ENCODE data around the gene VEZF1. TPM values are rescaled to one million over a fixed set of nuclear protein-coding genes. Genes with fewer than 3 reads are reported as not detected.
"Not testable (repeated sequence)": the region's sequence is repeated elsewhere in the genome, so short reads cannot be mapped to it uniquely, and the experiment has no call there.

Gene VEZF1
- total RNA-seq, 1 experiment from 2014 or later: 52.1 TPM

- no peak overlapping the region for H3K4me3 Mint-ChIP-seq (ENCODE audit: unreplicated experiment)
- no peaks in the 10 kb centered on the region for H3K27me3 Mint-ChIP-seq (ENCODE audit: insufficient read depth, unreplicated experiment)
- H3K9me3 Mint-ChIP-seq (ENCODE audit: unreplicated experiment): no peaks in the 10 kb centered on the region
- intact Hi-C loops (cut with micrococcal nuclease; ENCODE audit: unreplicated experiment): no loop called here
- no peak overlapping the region for H3K4me3 ChIP-seq (ENCODE audit: low read depth, low read length)
- H3K36me3 Mint-ChIP-seq (ENCODE audit: insufficient read depth, unreplicated experiment): peaks cover 81% of the 10 kb centered on the region
- peaks cover 12% of the 10 kb centered on the region for H3K4me1 ChIP-seq
- H3K9me3 ChIP-seq: no peaks in the 10 kb centered on the region
- ChIA-PET CTCF (no interaction called here), POLR2A (no interaction called here)
- H3K36me3 ChIP-seq (ENCODE audit: control insufficient read depth, insufficient read depth, low read length): peaks cover 3% of the 10 kb centered on the region
- H3K4me1 Mint-ChIP-seq (ENCODE audit: low read depth, unreplicated experiment): peaks cover 18% of the 10 kb centered on the region
- TF ChIP-seq CTCF (IDR thresholded peaks at IDR 0.05; ENCODE audit: insufficient read depth in 1 of 2, low read depth in 1 of 2, low read length in 1 of 2, severe bottlenecking in 1 of 2, unreplicated experiment in 1 of 2): no peak
- H3K27me3 ChIP-seq (replicated peaks; ENCODE audit: control insufficient read depth, insufficient read depth, low read length): no peaks in the 10 kb centered on the region
- no peak for DNase-seq
- no peak overlapping the region for H3K27ac Mint-ChIP-seq (ENCODE audit: unreplicated experiment)
- BruUV-seq (replicated peaks): no TSS peak
Observed at GRCh38 chr17:57976594-57976993, 11.5 kb downstream of the VEZF1 start.

GRCh38 chr17:57975044-57975443, 13.0 kb downstream of the VEZF1 start:
- no peak for TF ChIP-seq CTCF (IDR thresholded peaks at IDR 0.05; ENCODE audit: insufficient read depth in 1 of 2, low read depth in 1 of 2, low read length in 1 of 2, severe bottlenecking in 1 of 2, unreplicated experiment in 1 of 2)
- H3K4me3 Mint-ChIP-seq (ENCODE audit: unreplicated experiment): no peak overlapping the region
- BruUV-seq (replicated peaks): no TSS peak
- no peaks in the 10 kb centered on the region for H3K27me3 ChIP-seq (replicated peaks; ENCODE audit: control insufficient read depth, insufficient read depth, low read length)
- no peak overlapping the region for H3K4me3 ChIP-seq (ENCODE audit: low read depth, low read length)
- intact Hi-C loops (cut with micrococcal nuclease; ENCODE audit: unreplicated experiment): no loop called here
- no peaks in the 10 kb centered on the region for H3K27me3 Mint-ChIP-seq (ENCODE audit: insufficient read depth, unreplicated experiment)
- H3K4me1 Mint-ChIP-seq (ENCODE audit: low read depth, unreplicated experiment): peaks cover 18% of the 10 kb centered on the region
- CTCF ChIA-PET: interaction anchor here (1.0 to 1.8 kb wide), 5 partner anchors 10 to 114 kb away, joined by 3 to 6 read pairs (median 3); no protein-coding TSS in a partner anchor
- H3K36me3 ChIP-seq (ENCODE audit: control insufficient read depth, insufficient read depth, low read length): peaks cover 3% of the 10 kb centered on the region
- H3K9me3 ChIP-seq: no peaks in the 10 kb centered on the region
- POLR2A ChIA-PET: no interaction called here
- DNase-seq: no peak
- H3K27ac Mint-ChIP-seq (ENCODE audit: unreplicated experiment): no peak overlapping the region
- H3K9me3 Mint-ChIP-seq (ENCODE audit: unreplicated experiment): no peaks in the 10 kb centered on the region
- peaks cover 17% of the 10 kb centered on the region for H3K4me1 ChIP-seq
- peaks cover 66% of the 10 kb centered on the region for H3K36me3 Mint-ChIP-seq (ENCODE audit: insufficient read depth, unreplicated experiment)

- intact Hi-C loops (cut with micrococcal nuclease; ENCODE audit: unreplicated experiment); H3K27me3 ChIP-seq (replicated peaks; ENCODE audit: control insufficient read depth, insufficient read depth, low read length); POLR2A ChIA-PET; H3K4me3 ChIP-seq (ENCODE audit: low read depth, low read length); H3K27me3 Mint-ChIP-seq (ENCODE audit: insufficient read depth, unreplicated experiment); H3K4me3 Mint-ChIP-seq (ENCODE audit: unreplicated experiment); DNase-seq; H3K27ac Mint-ChIP-seq (ENCODE audit: unreplicated experiment); H3K36me3 ChIP-seq (ENCODE audit: control insufficient read depth, insufficient read depth, low read length); H3K9me3 ChIP-seq; H3K9me3 Mint-ChIP-seq (ENCODE audit: unreplicated experiment): not testable (repeated sequence)
- BruUV-seq (replicated peaks): TSS peak; percentile 15
- Mint-ChIP-seq H3K4me1 (ENCODE audit: low read depth, unreplicated experiment) (peaks cover 17% of the 10 kb centered on the region), H3K36me3 (ENCODE audit: insufficient read depth, unreplicated experiment) (peaks cover 58% of the 10 kb centered on the region)
- peaks cover 17% of the 10 kb centered on the region for H3K4me1 ChIP-seq
- CTCF ChIA-PET: interaction anchor here (1.8 kb wide), 1 partner anchor 82 kb away, joined by 6 read pairs; no protein-coding TSS in a partner anchor
Observed at GRCh38 chr17:57974053-57974824, 13.8 kb downstream of the VEZF1 start.
